ENCODE measurements around the gene ZIC5.

- no peak for TF ChIP-seq USF2 (IDR thresholded peaks at IDR 0.05)
- no peak for TF ChIP-seq FOXS1 (CRISPR knock-in tag; IDR thresholded peaks at IDR 0.05)
- TF ChIP-seq CTCF (IDR thresholded peaks at IDR 0.05), result no peak
- no peak for TF ChIP-seq POLR2A (IDR thresholded peaks at IDR 0.05; ENCODE audit: low read length)
- no peak for TF ChIP-seq HDAC2 (IDR thresholded peaks at IDR 0.05)
- no peak for TF ChIP-seq REST (IDR thresholded peaks at IDR 0.05)
- no peak for TF ChIP-seq CHD4 (IDR thresholded peaks at IDR 0.05; ENCODE audit: borderline replicate concordance)
- no peak for TF ChIP-seq MAFK (IDR thresholded peaks at IDR 0.05; ENCODE audit: partially characterized antibody)
- TF ChIP-seq MAZ (IDR thresholded peaks at IDR 0.05; ENCODE audit: borderline replicate concordance, low read depth, low read length), result no peak
- no peak for TF ChIP-seq RAD21 (conservative IDR thresholded peaks at IDR 0.05 in 1 of 2, IDR thresholded peaks at IDR 0.05 in 1 of 2)
- TF ChIP-seq GATA3 (IDR thresholded peaks at IDR 0.05; ENCODE audit: borderline replicate concordance), result no peak
- no peak for TF ChIP-seq KDM1A (IDR thresholded peaks at IDR 0.05; ENCODE audit: low read depth)
- TF ChIP-seq JUNB (IDR thresholded peaks at IDR 0.05), result no peak
- TF ChIP-seq HOXB13 (CRISPR knock-in tag; IDR thresholded peaks at IDR 0.05; ENCODE audit: low read depth), result no peak
Measured at GRCh38 chr13:99956473-99957349, 14.9 kb downstream of the ZIC5 start.
